Endodermal cell (in vitro differentiated cells): ENCODE measurements around the gene KCNIP3. TPM values are rescaled to one million over a fixed set of nuclear protein-coding genes. Genes with fewer than 3 reads are reported as not detected.

Experiments used
- DNase-seq: peaks from one replicate; pipeline ENCODE4 v3.0.0-alpha.2; 2017
- H3K27ac ChIP-seq: 2 replicates; pipeline ENCODE4 v1.5.1; 2013; ENCODE audit warnings: mild to moderate bottlenecking, low read depth, low read length, moderate library complexity
- H3K27me3 ChIP-seq: 2 replicates; pipeline ENCODE4 v1.6.1; 2013; ENCODE audit warnings: mild to moderate bottlenecking, low read length, moderate library complexity; ENCODE audit not compliant: insufficient read depth, control insufficient read depth, poor library complexity, severe bottlenecking
- H3K36me3 ChIP-seq: 2 replicates; pipeline ENCODE4 v1.7.0; 2013; ENCODE audit warnings: mild to moderate bottlenecking, low read length, moderate library complexity; ENCODE audit not compliant: control insufficient read depth, insufficient read depth
- H3K4me1 ChIP-seq: one replicate; pipeline ENCODE4 v1.7.0; 2013; ENCODE audit warnings: low read length; ENCODE audit not compliant: control insufficient read depth, insufficient read depth
- H3K4me3 ChIP-seq: 2 replicates; pipeline ENCODE4 v1.5.1; 2013; ENCODE audit warnings: mild to moderate bottlenecking, low read length, moderate library complexity
- H3K9ac ChIP-seq: 2 replicates; pipeline ENCODE4 v1.6.1; 2013; ENCODE audit warnings: mild to moderate bottlenecking, low read length, moderate library complexity; ENCODE audit not compliant: poor library complexity, severe bottlenecking; ENCODE audit errors: extremely low read depth
- H3K9me3 ChIP-seq: 2 replicates; pipeline ENCODE4 v1.6.1; 2013; ENCODE audit warnings: mild to moderate bottlenecking, low read length, moderate library complexity; ENCODE audit not compliant: control insufficient read depth
- H3K27ac Mint-ChIP-seq: 2 replicates; pipeline ENCODE4 v1.8.0; 2020; ENCODE audit warnings: mixed read lengths
- H3K27me3 Mint-ChIP-seq: 2 replicates; pipeline ENCODE4 v1.8.0; 2021; ENCODE audit warnings: mild to moderate bottlenecking, mixed read lengths; ENCODE audit not compliant: insufficient read depth
- H3K36me3 Mint-ChIP-seq: 2 replicates; pipeline ENCODE4 v1.8.0; 2020; ENCODE audit warnings: low read depth, mixed read lengths
- H3K4me1 Mint-ChIP-seq: 2 replicates; pipeline ENCODE4 v1.8.0; 2020; ENCODE audit warnings: mixed read lengths
- H3K4me3 Mint-ChIP-seq: 2 replicates; pipeline ENCODE4 v1.8.0; 2020; ENCODE audit warnings: mild to moderate bottlenecking, moderate library complexity, mixed read lengths
- H3K9me3 Mint-ChIP-seq: 2 replicates; pipeline ENCODE4 v1.8.0; 2020; ENCODE audit warnings: mild to moderate bottlenecking, mixed read lengths
- CTCF ChIP-seq: fragments of 200-600 bp; sonication (generic); conservative IDR thresholded peaks from 2 replicates; pipeline ENCODE4 v1.5.0; 2021; ENCODE audit warnings: antibody characterized with exemption, mild to moderate bottlenecking
- WGBS, 2 experiments: methylation state at CpG; one replicate each; pipeline versions ENCODE4 v1.1.5 to v1.1.7; 2013; ENCODE audit warnings: missing lambda C conversion rate in 2 of 2, mixed read lengths in 1 of 2; ENCODE audit not compliant: insufficient coverage in 1 of 2, insufficient read length in 1 of 2; 5-methylcytosine and 5-hydroxymethylcytosine counted together
- total RNA-seq, 2 donors: library from RNA; stranded (reverse); fragmentation: NEBNext Ultra II Directional in 1 of 2; extraction: Animal tissue kit (Norgen Biotek cat#: 25700) in 1 of 2; gene quantifications; 2 replicates in 1 of 2; 3 replicates in 1 of 2; pipeline ENCODE4 v1.2.1, GENCODE V29; 2021

The KCNIP3 gene
- total RNA-seq, 2 donors from 2014 or later: 0.26 to 1.3 TPM

- H3K27me3 Mint-ChIP-seq: no peaks in the 10 kb centered on the region
- TF ChIP-seq CTCF: no peak
- no peaks in the 10 kb centered on the region for H3K9me3 Mint-ChIP-seq
- H3K4me1 ChIP-seq: no peaks in the 10 kb centered on the region
- no peaks in the 10 kb centered on the region for H3K9me3 ChIP-seq
- no peaks in the 10 kb centered on the region for H3K36me3 Mint-ChIP-seq
- 84 to 89% methylated on average over 7 to 12 of the region's 12 CpGs for WGBS, 2 experiments
- no peak overlapping the region for H3K9ac ChIP-seq
- no peak for DNase-seq
- no peaks in the 10 kb centered on the region for H3K27me3 ChIP-seq
- no peaks in the 10 kb centered on the region for H3K36me3 ChIP-seq
- no peak overlapping the region for H3K4me3 Mint-ChIP-seq
- no peak overlapping the region for H3K27ac ChIP-seq
- H3K4me1 Mint-ChIP-seq: no peaks in the 10 kb centered on the region
- H3K4me3 ChIP-seq: no peak overlapping the region
- H3K27ac Mint-ChIP-seq: no peak overlapping the region
These were observed 11.4 kb downstream of the KCNIP3 start for GRCh38 chr2:95308426-95308990.

GRCh38 chr2:95309599-95309998 is 12.5 kb downstream of the KCNIP3 start:
- H3K9me3 Mint-ChIP-seq: no peaks in the 10 kb centered on the region
- H3K9ac ChIP-seq: no peak overlapping the region
- H3K27me3 Mint-ChIP-seq: no peaks in the 10 kb centered on the region
- H3K4me3 ChIP-seq: no peak overlapping the region
- H3K4me3 Mint-ChIP-seq: no peak overlapping the region
- H3K4me1 ChIP-seq: no peaks in the 10 kb centered on the region
- DNase-seq: no peak
- H3K36me3 Mint-ChIP-seq: no peaks in the 10 kb centered on the region
- no peak overlapping the region for H3K27ac ChIP-seq
- no peaks in the 10 kb centered on the region for H3K4me1 Mint-ChIP-seq
- no peaks in the 10 kb centered on the region for H3K27me3 ChIP-seq
- 83 to 92% methylated on average over 4 to 8 of the region's 8 CpGs for WGBS, 2 experiments
- no peaks in the 10 kb centered on the region for H3K9me3 ChIP-seq
- H3K27ac Mint-ChIP-seq: no peak overlapping the region
- no peaks in the 10 kb centered on the region for H3K36me3 ChIP-seq
- no peak for TF ChIP-seq CTCF

GRCh38 chr2:95310216-95310615 is 13.1 kb downstream of the KCNIP3 start:
- Histone ChIP-seq H3K9ac (no peak overlapping the region), H3K27me3 (no peaks in the 10 kb centered on the region), H3K4me1 (no peaks in the 10 kb centered on the region), H3K4me3 (no peak overlapping the region), H3K9me3 (no peaks in the 10 kb centered on the region), H3K27ac (no peak overlapping the region), H3K36me3 (no peaks in the 10 kb centered on the region)
- no peaks in the 10 kb centered on the region for H3K27me3 Mint-ChIP-seq
- no peak overlapping the region for H3K27ac Mint-ChIP-seq
- H3K4me1 Mint-ChIP-seq: no peaks in the 10 kb centered on the region
- no peaks in the 10 kb centered on the region for H3K36me3 Mint-ChIP-seq
- DNase-seq: no peak
- TF ChIP-seq CTCF: no peak
- H3K4me3 Mint-ChIP-seq: no peak overlapping the region
- WGBS, 2 experiments: 79 to 95% methylated on average over 4 to 8 of the region's 8 CpGs
- no peaks in the 10 kb centered on the region for H3K9me3 Mint-ChIP-seq
